HG02678 (cell line): Measurements from ENCODE around the gene STYXL1.

Source experiments
- ATAC-seq: cut with Tn5 transposase; IDR thresholded peaks from one replicate; pipeline ENCODE4 v1.9.1; 2021; ENCODE audit warnings: mild to moderate bottlenecking, moderate library complexity; ENCODE audit not compliant: unreplicated experiment

Gene STYXL1

GRCh38 chr7:75995052-75995471 is 52.7 kb downstream of the STYXL1 start:
- no peak for ATAC-seq

- ATAC-seq = peak; percentile 98
Observed at GRCh38 chr7:75994388-75995051, 53.3 kb downstream of the STYXL1 start, which contains the start of gene TMEM120A. Gene TMEM120A, minus strand, starts transcription at chr7:75994595. Its CDS starts 25 bp downstream, at chr7:75994570.

DNA sequence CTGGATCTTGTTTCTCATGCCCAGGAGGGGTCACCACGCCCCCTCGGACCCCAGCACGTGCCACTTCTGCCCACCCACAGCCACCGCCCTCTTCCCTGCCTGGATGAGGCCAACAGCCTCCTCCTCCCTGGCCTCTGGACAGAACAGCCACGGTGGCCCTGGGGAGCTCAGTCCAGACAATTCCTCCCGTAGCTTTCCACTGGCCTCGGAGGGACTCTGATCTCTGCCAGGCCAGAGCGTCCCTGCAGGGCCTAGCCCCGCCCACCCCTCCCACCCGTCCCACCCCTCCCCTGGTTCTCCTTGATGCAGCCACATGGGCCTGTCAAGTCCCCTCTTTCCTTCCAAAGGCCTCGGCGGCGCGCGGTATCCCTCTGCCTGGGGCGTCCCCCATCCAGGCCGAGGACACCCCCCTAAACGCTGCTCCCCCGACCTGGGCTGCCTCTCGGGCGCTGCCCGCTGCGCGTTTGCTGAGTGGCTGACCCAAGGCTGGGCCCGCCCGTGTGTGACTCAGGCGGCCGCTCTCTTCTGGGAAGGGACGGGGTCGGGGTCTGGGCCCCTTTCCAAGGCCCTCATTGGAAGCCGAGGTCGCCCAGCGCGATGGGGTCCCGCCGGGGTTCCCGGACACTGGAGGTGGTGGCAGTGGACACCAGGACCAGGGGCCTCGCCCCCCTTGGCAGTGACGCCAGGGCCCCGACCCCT is 54.0 kb downstream of the STYXL1 start:
- ATAC-seq = peak; percentile 3

- no peak for ATAC-seq
Observed at GRCh38 chr7:75992083-75992755, 55.6 kb downstream of the STYXL1 start.

DNA sequence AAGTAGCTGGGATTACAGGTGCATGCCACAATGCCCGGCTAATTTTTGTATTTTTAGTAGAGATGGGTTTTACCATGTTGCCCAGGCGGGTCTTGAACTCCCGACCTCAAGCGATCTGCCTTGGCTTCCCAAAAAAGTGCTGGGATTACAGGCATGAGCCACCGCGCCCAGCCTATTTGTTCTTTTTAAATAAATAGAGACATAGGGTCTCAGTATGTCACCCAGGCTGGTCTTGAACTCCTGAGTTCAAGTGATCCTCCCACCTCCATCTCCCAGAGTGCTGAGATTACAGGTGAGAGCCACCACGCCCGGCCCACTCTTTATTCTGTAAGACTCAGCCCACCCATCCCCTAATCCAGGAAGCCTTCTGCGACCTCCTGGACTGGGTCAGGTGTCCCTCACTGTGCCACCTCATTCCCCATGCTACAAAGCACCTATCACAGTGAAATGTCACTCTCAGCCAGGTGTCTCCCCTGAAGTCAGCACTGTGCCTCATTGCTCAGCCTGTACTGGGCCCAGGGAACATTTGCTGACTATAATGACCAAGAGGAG is 56.2 kb downstream of the STYXL1 start:
- no peak for ATAC-seq

DNA sequence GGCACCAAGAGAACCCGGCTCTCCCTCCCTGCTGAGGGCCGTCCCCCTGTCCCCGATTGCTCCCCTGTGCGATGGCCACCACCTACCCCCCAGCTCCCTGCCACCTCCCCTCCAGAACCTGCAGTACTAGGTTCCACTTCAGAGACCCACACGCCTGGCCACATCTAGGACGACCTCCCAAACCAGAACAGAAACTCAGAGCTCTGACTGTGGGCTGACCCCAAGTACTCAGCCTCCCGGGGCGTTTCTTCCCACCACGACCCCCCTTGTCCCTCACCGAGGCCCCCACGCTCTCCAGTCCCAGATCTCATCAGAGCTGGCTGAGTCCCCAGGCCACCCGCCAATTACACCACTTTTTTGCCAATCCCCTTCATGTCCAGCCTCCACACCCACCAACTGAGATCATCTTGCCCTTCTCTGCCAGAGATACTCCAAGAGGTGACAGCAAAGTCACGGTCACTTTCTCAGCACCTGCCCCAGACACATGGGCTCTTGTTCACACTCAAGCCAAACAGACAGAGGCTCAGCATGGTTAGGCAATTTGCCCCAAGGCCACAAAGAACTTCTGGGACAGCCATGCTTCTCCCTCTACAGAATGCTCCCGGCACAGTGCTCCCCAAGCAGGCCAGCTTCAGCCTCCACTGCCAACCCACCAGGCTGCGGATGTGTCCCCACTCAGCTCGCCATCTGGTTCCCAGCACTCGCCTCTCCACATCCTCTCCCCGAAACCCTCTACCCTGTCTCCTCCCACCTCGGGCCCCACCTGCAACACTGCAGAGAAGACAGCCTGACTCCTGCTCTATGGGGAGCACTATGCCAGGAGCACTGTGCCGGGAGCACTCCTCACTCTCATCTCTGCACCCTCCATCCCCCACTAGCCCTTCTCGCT is 58.1 kb downstream of the STYXL1 start:
- no peak for ATAC-seq

- no peak for ATAC-seq
Observed at GRCh38 chr7:75988568-75989499, 59.0 kb downstream of the STYXL1 start.

DNA sequence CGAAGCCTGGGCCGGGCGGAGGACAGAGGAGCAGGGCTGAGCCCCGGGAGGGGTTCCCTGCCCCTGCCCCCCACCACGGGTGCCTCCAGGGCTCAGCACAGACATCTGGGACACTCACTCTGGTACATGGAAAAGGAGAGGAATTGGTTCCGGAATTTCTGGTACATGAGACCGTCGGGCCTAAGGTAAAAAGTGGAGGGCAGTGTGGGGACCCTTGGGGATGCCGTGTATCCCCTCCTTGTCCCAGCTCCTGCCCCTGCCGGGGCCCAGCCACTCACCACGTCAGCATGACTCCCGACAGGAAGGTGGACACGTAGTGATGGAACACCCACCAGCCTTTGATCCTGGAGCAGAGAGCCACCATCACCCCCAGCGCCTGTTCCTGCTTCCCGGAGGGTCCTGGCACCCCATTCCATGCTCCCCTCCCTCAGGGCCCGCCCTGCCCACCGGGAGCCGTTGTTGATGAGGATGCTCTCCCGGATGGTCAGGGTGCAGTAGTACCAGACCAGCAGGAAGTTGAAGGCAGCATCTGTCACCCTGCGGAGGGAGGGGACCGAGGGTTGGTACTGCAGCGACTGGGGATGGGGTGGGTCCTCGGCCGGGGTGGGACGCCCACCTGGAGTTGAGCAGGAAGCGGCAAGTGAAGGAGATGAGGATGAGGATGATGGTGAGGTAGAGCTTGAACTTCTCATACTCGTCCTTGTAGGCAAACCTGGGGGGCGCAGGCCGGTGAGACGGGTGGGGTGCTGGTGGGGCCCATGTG is 59.8 kb downstream of the STYXL1 start:
- ATAC-seq = no peak

- no peak for ATAC-seq
Observed at GRCh38 chr7:75987026-75987804, 60.6 kb downstream of the STYXL1 start.

- ATAC-seq = no peak
Observed at GRCh38 chr7:75986147-75986781, 61.5 kb downstream of the STYXL1 start.

DNA sequence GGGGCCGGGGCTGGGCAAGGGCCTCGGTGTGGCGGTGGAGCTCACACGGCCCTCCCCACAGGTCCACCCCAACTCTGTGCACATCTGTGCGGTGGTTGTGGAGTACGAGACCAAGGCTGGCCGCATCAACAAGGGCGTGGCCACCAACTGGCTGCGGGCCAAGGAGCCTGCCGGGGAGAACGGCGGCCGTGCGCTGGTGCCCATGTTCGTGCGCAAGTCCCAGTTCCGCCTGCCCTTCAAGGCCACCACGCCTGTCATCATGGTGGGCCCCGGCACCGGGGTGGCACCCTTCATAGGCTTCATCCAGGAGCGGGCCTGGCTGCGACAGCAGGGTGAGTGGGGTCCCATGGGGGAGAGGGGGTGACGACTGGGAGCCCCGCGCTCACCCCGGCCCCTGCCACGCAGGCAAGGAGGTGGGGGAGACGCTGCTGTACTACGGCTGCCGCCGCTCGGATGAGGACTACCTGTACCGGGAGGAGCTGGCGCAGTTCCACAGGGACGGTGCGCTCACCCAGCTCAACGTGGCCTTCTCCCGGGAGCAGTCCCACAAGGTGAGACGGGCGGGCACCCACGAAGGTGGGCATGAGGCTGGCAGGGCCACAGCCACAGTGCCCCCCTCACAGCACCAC is 62.2 kb downstream of the STYXL1 start:
- no peak for ATAC-seq

GRCh38 chr7:75985009-75985517 is 62.7 kb downstream of the STYXL1 start:
- no peak for ATAC-seq

GRCh38 chr7:75984130-75985008 is 63.4 kb downstream of the STYXL1 start:
- no peak for ATAC-seq

- ATAC-seq = no peak
Observed at GRCh38 chr7:75983471-75984129, 64.2 kb downstream of the STYXL1 start.

DNA sequence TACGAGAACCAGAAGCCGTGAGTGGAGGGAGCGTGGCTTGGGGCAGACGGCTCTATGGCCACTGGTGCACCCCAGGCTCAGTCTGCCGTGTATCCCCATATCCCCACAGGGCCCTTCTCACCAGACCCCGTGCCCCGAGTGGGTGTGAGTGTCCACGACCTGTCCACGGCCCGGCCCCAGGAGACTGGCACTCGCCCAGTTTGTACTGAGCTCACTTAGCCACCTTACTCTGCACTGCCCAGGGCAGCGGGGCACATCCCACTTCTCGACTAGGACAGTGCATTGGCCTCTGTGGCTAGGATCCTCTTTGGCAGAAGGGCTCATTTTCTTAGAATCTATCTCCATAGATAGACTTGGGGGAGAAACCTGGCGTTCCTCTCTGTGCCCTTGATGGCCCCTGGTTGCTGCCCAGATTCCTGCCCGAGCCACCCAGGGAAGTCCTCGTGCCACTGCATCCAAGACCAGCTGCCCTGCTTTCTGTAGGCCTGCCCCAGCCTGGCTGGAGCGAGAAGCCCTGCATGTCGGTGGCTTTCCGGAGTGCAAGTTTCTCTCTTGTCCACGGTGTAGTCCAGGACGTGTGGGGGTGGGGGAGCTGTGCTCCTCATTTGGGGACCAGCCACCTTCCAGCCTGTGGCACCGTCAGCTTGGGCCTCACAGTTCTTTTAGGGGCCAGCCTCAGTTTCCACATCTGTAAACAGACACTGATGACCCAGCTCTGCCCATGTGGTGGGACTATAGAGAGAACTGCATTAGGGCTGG is 65.3 kb downstream of the STYXL1 start:
- ATAC-seq = no peak
